NCI-H2196 (cell line): ENCODE data around the gene HSPA6.
"Not testable (repeated sequence)": the region's sequence is repeated elsewhere in the genome, so short reads cannot be mapped to it uniquely, and the experiment has no call there.

Experiments
- DNase-seq: peaks from one replicate; lab custom pipeline; 2025; ENCODE audit not compliant: unreplicated experiment; lab: John Stamatoyannopoulos, UW

HSPA6 gene

GRCh38 chr1:161531986-161532643 lies 7.8 kb downstream of the HSPA6 start:
- DNase-seq = no peak

DNA sequence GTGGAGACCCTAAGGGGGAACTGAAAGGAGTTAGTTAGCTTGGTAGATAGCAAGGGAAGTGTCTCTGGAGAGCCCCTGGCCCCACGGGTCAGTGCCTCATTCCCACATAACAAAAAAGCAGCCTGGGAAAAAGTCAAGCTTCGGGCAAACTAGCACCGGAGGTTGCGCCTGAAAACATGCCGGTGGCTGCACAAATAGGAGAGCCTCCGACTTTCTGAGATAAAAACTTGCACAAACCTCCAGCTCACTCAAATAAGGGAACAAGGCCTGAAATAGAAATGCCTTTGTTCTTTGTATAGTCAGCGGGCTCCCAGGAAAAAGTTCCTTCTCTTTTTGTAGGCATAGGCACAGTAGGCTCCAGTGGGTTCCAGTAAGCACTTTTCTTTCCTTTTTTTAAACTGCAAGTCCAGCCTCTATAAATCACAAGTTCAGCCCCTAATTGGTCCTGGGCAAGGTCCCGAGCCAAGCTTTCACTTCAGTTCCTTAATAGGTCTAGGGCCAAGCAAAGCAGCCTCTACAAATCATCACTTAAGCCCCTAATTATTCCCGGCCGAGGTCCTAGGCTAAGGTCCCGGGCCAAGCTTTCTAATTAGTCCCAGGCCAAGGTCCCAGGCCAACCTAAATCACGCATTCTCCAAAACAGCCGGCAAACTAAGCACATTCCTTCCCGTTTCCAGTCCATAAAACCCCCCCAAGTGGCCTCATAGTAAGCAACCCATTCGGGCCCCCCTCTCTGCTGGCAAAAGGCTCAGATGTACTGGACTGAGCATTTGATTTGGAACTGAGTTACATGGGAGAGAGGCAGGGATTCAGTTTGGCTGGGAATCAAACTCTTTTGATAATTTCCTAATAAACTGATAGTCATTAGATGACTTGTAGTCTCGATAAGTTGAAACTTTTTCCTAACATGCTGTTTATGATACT lies 8.6 kb downstream of the HSPA6 start:
- not testable (repeated sequence) for DNase-seq

DNA sequence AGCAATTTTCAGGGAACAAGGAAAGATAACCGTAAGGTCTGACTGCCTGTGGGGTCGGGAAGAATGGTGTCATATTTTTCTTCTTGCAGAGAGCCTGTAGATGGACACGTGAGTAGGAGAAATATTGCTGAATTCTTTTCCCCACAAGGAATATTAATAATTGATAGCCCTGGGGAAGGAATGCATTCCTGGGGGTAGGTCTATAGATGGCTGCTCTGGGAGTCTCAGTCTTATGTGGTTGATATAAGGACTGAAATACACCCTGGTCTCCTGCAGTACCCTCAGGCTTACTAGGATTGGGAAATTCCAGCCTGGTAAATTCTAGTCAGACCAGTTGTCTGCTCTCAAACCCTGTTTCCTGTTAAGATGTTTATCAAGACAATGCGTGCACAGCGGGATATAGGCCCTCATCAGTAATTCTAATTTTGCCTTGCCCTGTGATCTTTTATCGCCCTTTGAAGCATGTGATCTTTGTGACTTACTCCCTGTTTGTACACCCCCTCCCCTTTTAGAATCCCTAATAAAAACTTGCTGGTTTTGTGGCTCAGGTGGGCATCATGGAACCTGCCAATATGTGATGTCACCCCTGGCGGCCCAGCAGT lies 12.8 kb downstream of the HSPA6 start:
- DNase-seq = not testable (repeated sequence)

DNA sequence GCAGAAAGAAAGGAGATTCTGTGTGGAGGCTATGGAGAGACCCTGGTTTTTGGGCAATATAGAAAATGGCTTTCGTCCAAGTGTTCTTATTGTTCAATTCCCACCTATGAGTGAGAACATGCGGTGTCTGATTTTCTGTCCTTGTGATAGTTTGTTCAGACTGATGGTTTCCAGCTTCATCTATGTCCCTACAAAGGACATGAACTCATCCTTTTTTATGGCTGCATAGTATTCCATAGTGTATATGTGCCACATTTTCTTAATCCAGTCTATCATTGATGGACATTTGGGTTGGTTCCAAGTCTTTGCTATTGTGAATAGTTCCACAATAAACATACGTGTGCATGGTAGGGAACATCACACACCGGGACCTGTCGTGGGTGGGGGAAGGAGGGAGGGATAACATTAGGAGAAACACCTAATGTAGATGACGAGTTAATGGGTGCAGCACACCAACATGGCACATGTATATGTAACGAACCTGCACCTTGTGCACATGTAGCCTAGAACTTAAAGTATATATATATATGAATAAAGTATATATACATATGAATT lies 14.7 kb downstream of the HSPA6 start:
- DNase-seq = not testable (repeated sequence)

DNA sequence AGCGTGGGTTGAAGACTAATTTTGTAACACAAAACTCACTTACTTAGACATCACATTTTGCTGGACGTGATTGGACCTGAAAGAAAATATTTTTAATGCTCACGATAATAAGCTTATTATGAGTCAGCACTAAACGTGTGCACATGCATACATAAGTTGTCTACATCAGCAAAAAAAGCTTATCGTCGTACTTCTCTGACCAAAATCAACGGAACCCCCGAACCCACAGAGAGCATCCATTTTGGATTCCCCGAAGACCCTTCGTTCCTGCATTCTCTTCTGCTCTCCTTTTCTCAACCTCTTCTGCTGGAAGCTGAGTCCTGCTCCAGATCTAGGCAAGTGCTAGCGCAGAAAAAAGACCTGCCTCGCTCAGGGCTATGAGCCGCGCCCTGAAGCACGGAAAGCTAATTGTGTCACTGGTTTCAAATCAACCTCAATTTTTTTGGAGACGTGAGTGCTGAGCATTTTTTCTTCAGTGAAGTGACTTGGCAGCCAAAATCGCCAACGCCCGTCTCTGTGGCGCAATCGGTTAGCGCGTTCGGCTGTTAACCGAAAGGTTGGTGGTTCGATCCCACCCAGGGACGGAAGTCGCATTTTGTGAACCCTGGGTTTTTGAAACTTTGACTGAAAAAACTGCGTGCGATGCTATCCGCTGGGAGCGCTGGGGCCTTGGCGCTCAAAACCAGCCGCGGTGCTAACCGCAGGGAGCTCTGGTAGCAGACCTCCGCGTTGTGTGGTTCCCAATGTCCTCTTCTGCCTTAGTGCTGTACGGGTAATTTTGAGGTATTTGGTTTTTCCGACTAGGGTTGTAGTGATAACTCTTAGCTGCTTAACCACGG lies 15.6 kb downstream of the HSPA6 start:
- DNase-seq = not testable (repeated sequence)

DNA sequence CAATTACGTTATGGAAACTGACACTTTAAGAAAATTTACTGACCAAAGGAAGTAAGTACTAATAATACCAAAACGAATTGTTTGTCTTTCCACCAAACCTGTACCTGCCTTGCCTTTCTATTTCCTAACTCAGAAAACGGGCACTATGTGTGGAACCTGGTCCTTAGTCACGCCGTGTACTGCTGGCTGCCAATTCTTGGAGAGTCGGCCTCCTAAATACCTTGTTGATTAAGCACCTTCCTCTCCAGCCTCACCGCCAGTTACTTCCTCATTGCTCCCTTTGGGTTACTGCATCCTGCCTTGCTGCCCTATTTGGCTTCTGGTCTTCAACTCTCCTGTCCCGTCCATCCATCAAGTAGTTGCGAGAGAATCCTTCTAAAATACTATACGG lies 16.2 kb downstream of the HSPA6 start:
- not testable (repeated sequence) for DNase-seq

- not testable (repeated sequence) for DNase-seq
Measured at GRCh38 chr1:161542091-161542559, 17.8 kb downstream of the HSPA6 start.

DNA sequence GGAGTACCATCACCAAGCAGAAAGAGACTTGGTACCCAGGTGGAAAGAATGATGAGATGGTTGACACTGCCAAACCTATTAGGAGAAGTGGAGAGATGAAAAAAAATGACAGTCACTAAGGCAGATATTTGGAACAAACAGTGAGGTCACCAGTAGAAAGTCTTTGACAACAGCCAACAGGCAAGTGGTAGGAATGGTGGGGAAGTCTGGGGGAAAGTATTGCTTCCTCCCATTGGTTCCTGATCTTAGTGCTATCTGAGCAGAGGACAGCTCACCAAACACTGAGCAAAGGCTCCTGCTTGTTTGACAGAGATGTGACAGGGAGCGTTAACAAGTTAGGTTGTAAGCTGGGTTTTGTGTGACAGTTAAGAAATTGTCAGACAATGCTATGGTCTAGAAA lies 18.8 kb downstream of the HSPA6 start:
- not testable (repeated sequence) for DNase-seq

- not testable (repeated sequence) for DNase-seq
Measured at GRCh38 chr1:161545005-161545731, 20.8 kb downstream of the HSPA6 start.

DNA sequence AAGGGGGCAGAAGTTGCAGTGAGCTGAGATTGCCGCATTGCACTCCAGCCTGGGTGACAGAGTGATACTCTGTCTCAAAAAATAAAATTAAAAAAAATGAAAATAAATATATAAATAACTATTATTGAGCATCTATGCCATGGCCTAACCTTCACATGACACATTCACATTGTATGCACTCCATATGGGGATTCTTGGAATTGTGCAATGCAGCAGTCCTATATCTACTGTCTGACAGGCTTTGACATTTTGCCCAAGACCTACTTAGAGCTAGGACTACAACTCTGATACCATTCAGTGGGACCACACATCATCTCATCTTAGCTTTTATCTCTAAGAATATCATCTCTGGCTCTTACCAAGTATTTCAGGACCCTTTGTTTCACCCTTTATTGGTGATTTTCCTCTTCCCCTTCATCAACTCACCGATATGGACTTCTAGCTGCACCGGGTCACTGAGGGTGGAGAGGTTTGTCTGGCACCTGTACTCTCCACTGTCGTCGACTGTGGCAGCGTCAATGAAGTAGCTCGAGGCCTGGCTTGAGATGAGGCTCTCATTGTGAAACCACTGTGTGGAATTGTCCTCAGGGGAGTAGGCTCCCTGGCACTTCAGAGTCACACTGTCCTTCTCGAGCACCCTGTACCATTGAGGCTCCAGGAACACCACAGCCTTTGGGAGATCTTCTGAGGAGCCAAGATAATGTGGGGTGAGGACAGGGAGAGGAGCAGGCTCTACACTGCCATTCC lies 23.8 kb downstream of the HSPA6 start:
- not testable (repeated sequence) for DNase-seq

DNA sequence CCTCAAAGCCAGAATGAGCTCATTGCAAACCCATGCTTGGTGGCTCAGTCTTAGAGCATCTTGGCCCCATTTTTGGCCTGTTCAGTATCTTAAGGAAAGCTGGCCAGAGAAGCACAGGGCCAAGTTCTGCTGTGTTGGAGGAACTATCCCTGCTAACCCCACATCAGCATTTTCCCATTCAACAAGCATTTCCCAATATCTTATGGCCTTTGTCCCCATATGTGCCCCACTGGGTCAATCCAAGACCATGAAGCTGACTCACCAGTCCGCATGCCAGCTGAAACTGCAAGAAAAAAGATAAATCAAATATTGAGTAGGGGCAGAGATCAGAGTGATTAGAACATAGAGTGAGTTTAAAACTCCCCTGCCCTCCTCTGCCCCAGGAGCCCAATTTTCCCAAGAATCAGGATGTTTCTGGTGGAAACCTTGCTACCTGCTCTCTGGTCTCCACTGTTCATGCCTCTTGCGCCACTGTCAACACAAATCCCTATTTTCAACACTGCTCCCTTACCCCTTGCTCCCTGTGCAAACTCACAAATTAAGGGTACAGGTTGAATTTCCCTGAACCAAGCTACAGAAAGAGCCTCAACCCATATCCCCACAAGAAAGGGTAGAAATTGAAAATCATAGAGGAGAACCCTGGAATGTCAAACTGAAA lies 24.5 kb downstream of the HSPA6 start:
- DNase-seq = not testable (repeated sequence)

GRCh38 chr1:161549652-161550051 lies 25.3 kb downstream of the HSPA6 start, which contains the start of gene FCGR3A:
Gene FCGR3A (minus strand): TSS chr1:161549818. CDS start chr1:161549736, 82 bp downstream.
- DNase-seq = no peak

GRCh38 chr1:161550942-161551341 lies 26.6 kb downstream of the HSPA6 start:
- DNase-seq = not testable (repeated sequence)

DNA sequence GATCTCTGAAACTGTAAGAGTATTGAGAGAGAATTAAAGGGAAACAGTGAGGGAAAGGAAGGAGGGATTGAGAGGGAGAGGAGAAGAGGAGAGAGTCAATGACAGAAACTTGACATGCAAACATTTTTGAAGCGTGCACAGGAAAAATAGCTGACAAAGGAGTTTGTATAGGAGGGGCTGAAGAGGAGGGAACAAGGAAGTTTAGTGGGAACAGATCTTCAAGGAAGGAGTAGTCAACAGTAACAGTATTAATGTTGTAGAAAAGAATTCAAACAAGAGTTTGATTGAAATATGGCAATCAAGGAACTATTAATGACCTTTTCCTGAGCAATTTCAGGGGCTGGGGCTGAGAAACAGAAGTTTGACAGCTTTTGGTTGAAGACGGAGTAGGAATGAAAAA lies 29.3 kb downstream of the HSPA6 start:
- DNase-seq = not testable (repeated sequence)

DNA sequence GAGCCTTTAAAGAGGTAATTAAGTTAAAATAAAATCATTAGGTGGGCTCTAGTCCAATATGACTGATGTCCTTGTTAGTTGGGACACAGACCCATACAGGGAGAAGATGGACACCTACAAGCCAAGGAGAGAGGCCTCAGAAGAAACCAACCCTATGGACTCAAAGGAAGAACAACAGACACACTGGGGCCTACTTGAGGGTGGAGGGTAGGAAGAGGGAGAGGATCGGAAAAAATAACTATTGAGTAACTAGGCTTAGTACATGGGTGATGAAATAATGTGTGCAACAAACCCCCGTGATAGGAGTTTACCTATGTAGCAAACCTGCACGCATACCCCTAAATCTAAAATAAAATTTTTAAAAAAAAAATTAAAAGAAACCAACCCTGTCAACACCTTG lies 30.0 kb downstream of the HSPA6 start:
- not testable (repeated sequence) for DNase-seq

DNA sequence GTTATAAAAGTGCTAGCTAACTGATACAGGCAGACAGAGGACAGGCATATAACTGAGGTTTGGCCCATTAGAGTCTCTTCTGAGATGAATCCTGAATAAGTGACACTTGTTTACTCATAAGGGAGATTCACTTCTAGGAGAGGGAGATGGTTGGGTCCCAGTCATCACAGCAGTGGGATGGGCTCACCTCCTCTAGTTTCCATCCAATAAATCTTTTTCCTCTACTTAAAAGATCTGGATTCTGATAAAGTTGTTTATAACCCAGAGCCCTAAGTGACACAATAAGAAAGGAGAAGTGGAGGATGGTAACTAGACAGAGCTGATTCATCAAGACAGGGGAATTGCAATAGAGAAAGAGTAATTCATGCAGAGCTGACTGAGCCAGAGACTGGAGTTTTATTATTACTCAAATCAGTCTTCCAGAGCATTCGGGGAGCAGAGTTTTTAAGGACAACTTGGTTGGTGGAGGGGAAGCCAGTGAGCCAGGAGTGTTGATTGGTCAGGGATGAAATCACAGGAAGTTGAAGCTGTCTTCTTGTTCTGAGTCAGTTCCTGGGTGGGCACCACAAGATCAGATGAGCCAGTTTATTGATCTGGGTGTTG lies 30.6 kb downstream of the HSPA6 start:
- not testable (repeated sequence) for DNase-seq

DNA sequence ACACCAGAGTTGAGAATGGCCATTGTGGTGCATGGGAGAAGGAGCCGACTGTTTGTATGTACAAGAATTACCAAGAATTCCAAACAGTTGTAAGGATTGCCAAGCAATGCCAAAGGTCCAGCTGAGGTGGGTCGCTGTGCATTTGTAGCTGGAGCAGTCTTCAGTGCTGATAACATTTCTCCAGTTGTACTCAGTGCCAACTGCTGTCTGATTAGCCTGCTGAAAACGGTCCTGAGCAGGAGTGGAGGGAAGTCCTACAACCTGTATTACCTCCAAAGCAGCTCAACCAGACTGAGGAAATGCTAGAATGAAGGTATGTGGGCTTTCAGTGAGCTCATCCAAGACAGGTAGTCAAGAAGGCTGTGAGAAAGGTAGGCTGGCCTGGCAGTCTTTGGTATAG lies 31.8 kb downstream of the HSPA6 start:
- DNase-seq = not testable (repeated sequence)

DNA sequence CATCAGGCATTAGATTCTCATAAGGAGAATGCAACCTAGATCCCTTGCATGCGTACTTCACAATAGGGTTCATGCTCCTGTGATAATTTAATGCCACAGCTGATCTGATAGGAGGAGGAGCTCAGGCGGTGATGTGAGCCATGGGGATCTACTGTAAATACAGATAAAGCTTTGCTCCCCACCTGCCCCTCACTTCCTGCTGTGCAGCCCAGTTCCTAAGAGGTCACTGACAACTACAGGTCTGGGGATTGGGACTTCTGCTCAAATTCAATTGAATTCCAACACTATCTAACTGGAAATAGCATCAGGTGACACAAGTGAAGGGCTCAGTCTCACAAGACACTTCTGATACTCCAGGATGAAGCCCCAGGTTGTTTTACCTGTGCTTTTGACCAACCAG lies 32.6 kb downstream of the HSPA6 start:
- not testable (repeated sequence) for DNase-seq
